BJ (cell line): ENCODE data around the gene SLC2A9. TPM values are rescaled to one million over a fixed set of nuclear protein-coding genes. Genes with fewer than 3 reads are reported as not detected.
"Not testable (repeated sequence)": the region's sequence is repeated elsewhere in the genome, so short reads cannot be mapped to it uniquely, and the experiment has no call there.

ENCODE experiments used
- CTCF ChIA-PET: fragments of 350-600 bp; formaldehyde crosslinking; extraction: SDS; loops from one replicate; lab custom pipeline; 2021; ENCODE audit warnings: antibody characterized with exemption, inconsistent platforms; lab: Yijun Ruan, JAX
- POLR2A ChIA-PET: fragments of 300-600 bp; sonication (Branson Sonifier 250); formaldehyde crosslinking; extraction: SDS; loops from one replicate; lab custom pipeline; 2021; ENCODE audit warnings: antibody characterized with exemption; lab: Charles Lee
- DNase-seq: peaks from one replicate; pipeline ENCODE4 v3.0.0-alpha.2; 2011; ENCODE audit warnings: low read depth
- H3K27me3 ChIP-seq: 2 replicates; pipeline ENCODE4 v1.6.0; 2011; ENCODE audit warnings: low read length; ENCODE audit not compliant: control insufficient read depth, insufficient read depth
- H3K36me3 ChIP-seq: 2 replicates; pipeline ENCODE4 v1.5.1; 2011; ENCODE audit warnings: low read length; ENCODE audit not compliant: control insufficient read depth, insufficient read depth
- H3K4me3 ChIP-seq: 2 replicates; pipeline ENCODE4 v1.5.1; 2011; ENCODE audit warnings: low read depth, mild to moderate bottlenecking, control low read depth, low read length
- polyA plus RNA-seq: library from polyadenylated mRNA; depleted of rRNA; stranded (reverse); fragments of >200 nt; gene quantifications from 2 replicates; pipeline ENCODE4 v1.2.3, GENCODE V29; 2011; rRNA removed
- small RNA-seq: library from RNA; depleted of rRNA; stranded (forward); fragments of <200 nt; gene quantifications from one replicate; pipeline ENCODE3, GENCODE V24; 2012; ENCODE audit warnings: low replicate concordance, low read depth; ENCODE audit not compliant: insufficient read length
- TF ChIP-seq, protein P1 (sequence below): IDR thresholded peaks from 2 replicates; pipeline ENCODE4 v1.5.1; 2011; ENCODE audit warnings: low read depth, mild to moderate bottlenecking, control low read depth, inconsistent platforms, low read length, moderate library complexity; ENCODE audit not compliant: insufficient read depth

The SLC2A9 gene
- polyA plus RNA-seq, 1 experiment = 6.4 TPM

DNA sequence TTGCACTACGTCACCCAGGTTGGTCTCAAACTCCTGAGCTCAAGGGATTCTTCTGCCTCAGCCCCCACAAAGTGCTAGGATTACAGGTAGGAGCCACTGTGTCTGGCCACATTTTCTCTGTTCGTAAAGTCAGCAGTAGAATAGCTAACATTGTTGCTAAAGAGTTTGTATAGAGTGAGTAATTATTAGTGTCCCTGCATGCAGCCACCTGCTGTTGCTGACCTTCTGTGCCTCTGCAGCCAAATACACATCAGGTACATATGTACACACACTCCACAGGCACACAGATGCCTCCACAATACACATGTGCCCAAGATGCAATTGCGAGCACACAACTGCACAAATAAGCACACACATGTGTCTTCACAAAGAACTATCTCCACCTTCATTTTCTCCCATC, 228.9 kb downstream of the SLC2A9 start:
- no peak for DNase-seq
- CTCF ChIA-PET = no interaction called here
- Histone ChIP-seq H3K36me3 (no peaks in the 10 kb centered on the region), H3K27me3 (no peaks in the 10 kb centered on the region), H3K4me3 (no peak overlapping the region)
- TF ChIP-seq, protein P1, sequence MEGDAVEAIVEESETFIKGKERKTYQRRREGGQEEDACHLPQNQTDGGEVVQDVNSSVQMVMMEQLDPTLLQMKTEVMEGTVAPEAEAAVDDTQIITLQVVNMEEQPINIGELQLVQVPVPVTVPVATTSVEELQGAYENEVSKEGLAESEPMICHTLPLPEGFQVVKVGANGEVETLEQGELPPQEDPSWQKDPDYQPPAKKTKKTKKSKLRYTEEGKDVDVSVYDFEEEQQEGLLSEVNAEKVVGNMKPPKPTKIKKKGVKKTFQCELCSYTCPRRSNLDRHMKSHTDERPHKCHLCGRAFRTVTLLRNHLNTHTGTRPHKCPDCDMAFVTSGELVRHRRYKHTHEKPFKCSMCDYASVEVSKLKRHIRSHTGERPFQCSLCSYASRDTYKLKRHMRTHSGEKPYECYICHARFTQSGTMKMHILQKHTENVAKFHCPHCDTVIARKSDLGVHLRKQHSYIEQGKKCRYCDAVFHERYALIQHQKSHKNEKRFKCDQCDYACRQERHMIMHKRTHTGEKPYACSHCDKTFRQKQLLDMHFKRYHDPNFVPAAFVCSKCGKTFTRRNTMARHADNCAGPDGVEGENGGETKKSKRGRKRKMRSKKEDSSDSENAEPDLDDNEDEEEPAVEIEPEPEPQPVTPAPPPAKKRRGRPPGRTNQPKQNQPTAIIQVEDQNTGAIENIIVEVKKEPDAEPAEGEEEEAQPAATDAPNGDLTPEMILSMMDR = no peak
- POLR2A ChIA-PET = no interaction called here

DNA sequence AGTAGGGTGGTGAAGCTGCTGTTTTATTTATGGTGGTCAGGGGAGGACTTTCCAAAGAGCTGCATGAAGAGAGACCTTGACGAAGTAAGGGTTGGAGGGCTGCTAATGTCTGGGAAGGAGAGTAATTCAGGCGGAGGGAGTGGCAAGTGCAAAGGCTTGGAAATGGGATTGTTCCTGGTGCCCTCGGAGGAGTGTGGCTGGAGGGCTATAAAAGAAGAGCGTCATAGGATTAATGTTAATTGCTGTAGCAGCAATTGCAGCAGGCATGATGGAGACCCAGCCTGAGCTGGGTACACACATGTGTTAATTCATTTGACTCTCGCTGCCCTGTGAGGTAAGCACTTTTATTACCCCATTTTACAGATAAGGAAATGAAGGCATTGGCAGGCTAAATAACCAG, 235.4 kb downstream of the SLC2A9 start:
- CTCF ChIA-PET, POLR2A ChIA-PET, H3K4me3 ChIP-seq, H3K27me3 ChIP-seq, H3K36me3 ChIP-seq, DNase-seq: not testable (repeated sequence)

DNA sequence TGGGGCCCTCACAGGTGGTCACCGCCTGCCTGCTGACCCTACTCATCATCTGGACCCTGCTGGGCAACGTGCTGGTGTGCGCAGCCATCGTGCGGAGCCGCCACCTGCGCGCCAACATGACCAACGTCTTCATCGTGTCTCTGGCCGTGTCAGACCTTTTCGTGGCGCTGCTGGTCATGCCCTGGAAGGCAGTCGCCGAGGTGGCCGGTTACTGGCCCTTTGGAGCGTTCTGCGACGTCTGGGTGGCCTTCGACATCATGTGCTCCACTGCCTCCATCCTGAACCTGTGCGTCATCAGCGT, 239.2 kb downstream of the SLC2A9 start:
- Histone ChIP-seq H3K4me3 (no peak overlapping the region), H3K36me3 (no peaks in the 10 kb centered on the region), H3K27me3 (no peaks in the 10 kb centered on the region)
- TF ChIP-seq, protein P1 = no peak
- ChIA-PET POLR2A (no interaction called here), CTCF (no interaction called here)
- DNase-seq = no peak

DNA sequence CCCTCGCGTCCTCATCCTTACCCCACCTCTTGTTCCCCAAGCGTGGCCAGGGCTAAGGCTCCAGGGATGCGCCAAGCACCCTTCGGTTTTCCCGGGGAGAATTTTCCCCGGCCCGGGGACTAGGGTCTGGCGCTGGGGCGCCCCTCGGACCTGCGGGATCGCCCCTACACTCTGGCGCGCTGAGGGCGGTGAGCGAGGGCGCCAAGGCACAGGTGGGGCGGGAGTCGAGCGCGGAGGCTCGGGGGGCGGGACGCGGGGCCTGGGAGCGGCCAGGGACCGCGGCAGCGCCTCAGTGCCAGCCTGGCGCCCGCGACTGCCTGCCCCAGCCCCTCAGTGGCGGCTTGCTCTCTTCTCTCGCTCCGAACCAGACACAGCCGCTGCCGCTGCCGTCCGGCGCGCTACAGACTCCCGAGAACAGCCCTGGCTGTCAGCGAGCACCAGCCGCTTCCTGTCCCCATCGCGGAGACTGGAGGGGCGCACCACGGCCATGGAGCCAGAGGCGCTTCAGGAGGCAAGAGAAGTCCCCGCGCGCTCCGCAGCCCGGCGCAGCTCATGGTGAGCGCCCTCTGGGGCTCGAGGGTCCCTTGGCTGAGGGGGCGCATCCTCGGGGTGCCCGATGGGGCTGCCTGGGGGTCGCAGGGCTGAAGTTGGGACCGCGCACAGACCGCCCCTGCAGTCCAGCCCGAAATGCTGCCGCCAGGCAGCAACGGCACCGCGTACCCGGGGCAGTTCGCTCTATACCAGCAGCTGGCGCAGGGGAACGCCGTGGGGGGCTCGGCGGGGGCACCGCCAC, 239.8 kb downstream of the SLC2A9 start, which contains the start of gene DRD5:
Gene DRD5, plus strand, starts transcription at position 292 of the 793 bp plus-strand sequence. Its CDS starts 396 bp downstream, at position 688.
- CTCF ChIA-PET = interaction anchor here (1.0 kb wide), 1 partner anchor 62 kb away, joined by 3 read pairs; no protein-coding TSS in a partner anchor
- Histone ChIP-seq H3K4me3 (no peak within 1 kb of the TSS), H3K27me3 (no peaks in the 10 kb centered on the region), H3K36me3 (no peaks in the 10 kb centered on the region)
- POLR2A ChIA-PET = no interaction called here
- TF ChIP-seq, protein P1 = no peak
- DNase-seq = no peak

Small RNAs within 50 kb of the gene (small RNA-seq; reads per million reads assigned to genes)
- gene RNA5SP154 = not detected

Other genes with a start within 250 kb of the SLC2A9 start
- not detected in 2 replicates for gene DRD5, start 239.9 kb downstream of the SLC2A9 start, polyA plus RNA-seq
- gene WDR1, start 95.3 kb upstream of the SLC2A9 start, polyA plus RNA-seq = 666 and 952 TPM in 2 replicates